Measurements from ENCODE around the gene TRMT112.
A peak's percentile ranks its signal among the peaks of the same experiment; 100 is the strongest.

TRMT112 gene

GRCh38 chr11:64317325-64317960 lies at the start of gene TRMT112:
TSS of gene TRMT112 (minus strand) at chr11:64317559. CDS start at chr11:64317526, 33 bp downstream.
- DNase-seq = peak; percentile 99

DNA sequence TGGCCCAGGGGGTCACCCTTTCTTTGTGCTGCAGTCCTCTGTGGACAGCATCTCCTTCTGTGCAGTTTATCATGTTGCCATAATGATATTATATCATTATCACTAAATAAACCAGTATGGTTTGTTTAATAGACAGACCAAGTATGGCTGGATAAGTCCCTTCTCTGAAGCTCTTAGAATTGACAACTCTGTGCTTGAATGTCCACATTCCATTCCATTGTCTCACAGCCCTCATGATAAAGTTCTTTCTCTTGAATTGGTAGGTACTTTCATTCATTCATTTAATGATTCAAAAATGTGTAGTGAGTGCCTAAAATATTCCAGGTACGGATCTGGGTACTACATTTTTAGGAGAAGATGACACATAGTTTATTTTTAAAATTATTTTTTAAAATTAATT lies 49.4 kb upstream of the TRMT112 start:
- DNase-seq = no peak

- DNase-seq = no peak
Measured at GRCh38 chr11:64364911-64365310, 47.6 kb upstream of the TRMT112 start.

DNA sequence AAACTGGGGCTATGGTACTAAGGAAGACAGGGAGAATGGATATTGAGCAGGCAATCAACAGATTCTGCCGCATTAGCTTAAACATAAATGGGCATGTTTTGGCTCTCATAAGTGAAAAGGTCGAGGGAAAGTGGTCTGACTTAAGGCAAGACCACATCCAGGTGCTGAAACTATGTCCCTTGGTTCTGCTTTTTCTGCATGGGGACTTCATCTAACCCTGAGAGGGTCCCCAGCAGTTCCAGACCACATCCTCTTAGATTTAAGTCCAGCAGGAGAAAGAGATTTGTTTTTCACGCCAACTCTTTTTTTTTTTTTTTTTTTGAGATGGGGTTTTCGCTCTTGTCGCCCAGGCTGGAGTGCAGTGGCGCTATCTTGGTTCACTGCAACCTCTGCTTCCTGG lies 47.1 kb upstream of the TRMT112 start:
- no peak for DNase-seq

- no peak for DNase-seq
Measured at GRCh38 chr11:64362339-64362738, 45.0 kb upstream of the TRMT112 start.

DNA sequence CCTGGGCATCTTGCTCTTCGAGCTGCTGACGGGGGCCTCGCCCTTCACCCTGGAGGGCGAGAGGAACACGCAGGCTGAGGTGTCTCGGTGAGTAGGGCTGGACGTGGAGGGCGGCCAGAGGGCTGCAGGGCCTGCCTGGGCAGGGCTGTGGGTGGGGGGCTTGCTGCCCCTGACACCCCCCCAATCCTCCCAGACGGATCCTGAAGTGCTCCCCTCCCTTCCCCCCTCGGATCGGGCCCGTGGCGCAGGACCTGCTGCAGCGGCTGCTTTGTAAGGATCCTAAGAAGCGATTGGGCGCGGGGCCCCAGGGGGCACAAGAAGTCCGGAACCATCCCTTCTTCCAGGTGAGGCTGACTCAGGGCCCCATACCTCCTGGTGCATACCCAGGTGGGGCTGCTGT lies 44.3 kb upstream of the TRMT112 start:
- DNase-seq = no peak

GRCh38 chr11:64360448-64360921 lies 43.1 kb upstream of the TRMT112 start:
- DNase-seq = no peak

- DNase-seq = peak; percentile 26
Measured at GRCh38 chr11:64359712-64360445, 42.5 kb upstream of the TRMT112 start.

- DNase-seq = peak; percentile 39
Measured at GRCh38 chr11:64358907-64359711, 41.8 kb upstream of the TRMT112 start, which contains the start of gene RPS6KA4. TSS of gene RPS6KA4 (plus strand) at chr11:64359162. CDS start at chr11:64359236, 74 bp downstream.

DNA sequence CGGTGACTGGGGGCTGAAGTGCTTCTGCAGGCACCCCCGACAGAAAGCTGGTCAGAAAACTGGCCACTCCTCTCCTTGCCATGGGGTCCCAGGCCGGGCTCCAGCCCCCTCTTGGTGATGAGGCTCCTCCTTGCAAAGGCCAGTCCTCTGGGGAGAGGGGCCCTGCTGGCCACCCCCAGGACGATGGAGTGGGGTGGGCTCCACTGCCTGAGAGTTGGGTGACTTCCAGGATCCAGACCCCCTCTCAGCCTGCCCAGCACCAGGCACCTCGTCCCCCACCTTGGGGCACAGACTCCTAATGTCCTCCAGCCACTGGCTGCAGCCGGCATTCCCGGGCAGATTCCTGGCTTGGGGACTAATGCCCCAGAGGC lies 41.2 kb upstream of the TRMT112 start:
- DNase-seq = no peak

DNA sequence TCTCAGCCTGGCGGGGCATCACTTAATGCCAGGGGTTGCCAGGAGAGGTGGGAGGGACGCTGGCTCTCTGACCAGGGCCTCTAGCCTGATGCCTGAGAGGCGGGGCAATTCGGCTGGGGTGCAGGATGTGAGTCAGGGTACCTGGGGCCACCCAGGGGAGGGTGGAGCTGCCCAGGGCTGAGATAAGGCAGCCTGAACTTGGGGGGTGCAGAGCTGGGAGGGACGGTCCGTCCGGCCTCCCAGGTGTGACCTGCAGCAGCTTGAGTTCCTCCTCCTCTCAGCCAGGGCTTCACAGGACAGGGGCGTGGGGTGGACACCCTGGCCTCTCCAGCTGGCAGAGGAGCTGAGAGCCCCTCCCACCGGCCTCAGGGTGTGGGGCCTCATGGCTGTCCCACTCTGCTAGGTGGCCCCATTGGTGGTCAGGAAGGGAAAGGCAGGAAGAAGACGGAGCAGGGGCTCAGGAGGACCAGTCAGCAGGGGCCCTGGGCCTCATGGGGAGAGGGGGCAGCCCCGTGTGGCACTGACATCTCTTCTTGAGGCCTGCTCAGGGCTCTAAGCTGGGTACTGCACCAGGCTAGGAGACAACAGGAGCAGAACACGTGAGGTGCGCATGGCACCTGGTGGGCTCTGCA lies 40.7 kb upstream of the TRMT112 start:
- peak; percentile 68 for DNase-seq

- DNase-seq = no peak
Measured at GRCh38 chr11:64357446-64357845, 40.1 kb upstream of the TRMT112 start.

GRCh38 chr11:64356498-64357411 lies 39.4 kb upstream of the TRMT112 start:
- peak; percentile 58 for DNase-seq

DNA sequence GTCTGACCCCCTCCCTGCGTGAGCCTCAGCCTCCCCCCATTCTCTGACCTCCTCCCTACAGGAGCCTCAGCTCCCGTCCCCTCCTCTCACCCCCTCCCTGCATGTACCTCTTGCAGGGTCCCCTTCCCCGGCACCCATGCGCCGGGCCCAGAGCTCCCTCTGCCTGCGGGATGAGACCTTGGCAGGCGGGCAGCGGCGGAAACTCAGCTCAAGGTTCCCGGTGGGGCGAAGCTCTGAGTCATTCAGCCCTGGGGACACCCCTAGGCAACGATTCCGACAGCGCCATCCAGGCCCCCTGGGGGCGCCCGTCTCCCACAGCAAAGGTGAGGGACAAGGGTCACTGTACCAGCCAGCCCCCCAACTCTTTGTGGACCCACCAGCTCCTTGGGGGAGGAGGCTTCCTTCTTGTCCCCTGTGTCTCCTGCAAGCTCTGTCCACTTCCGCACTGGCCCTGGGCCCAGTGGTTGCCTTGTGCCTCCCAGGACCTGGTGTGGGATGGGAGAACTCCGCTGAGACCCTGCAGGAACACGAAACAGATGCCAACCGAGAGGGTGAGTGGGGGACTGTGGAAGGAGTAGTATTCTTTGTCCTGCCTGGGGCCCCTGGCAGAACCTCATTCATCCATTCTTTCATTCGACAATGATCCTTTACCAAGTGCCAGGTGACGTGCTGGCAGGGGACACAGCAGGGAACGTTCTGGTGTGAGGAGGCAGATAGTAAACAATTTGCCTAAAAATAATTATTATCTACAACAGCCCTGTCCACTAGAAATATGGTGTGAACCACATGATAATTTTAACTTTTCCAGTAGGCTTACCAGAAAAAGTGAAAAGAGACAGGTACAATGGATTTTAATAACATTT lies 38.0 kb upstream of the TRMT112 start:
- peak; percentile 37 for DNase-seq

DNA sequence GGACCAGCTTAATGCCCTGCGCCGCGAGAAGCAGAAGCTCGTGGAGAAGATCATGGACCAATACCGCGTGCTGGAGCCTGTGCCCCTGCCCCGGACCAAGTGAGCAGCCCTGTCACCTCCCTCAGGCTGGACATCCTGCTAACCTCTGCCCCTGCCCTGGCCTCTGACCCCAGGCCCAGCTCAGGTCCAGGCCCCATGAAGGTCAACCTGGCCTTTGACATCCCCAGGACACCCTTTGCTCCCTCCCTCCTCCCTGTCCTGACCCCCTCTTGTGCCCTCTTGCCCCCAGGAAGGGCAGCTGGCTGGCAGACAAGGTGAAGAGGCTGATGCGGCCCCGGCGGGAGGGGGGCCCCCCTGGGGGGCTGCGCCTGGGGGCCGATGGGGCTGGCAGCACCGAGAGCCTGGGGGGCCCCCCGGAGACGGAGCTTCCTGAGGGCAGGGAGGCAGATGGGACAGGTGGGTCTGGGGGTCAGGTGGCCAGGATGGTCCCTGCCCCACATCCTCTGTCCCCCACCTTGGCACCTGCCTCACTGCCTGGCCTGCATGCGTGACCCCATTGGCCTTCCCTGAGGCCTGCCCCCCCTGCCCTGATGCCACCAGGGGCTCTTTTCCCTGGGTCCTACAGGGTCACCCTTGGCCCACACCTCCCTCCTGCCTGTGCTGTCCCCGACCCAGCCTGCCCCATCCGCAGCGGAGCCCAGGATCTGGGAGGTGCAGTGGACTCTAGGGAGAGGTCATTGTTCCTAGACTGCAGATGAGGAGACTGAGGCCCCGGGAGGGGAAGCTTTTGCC lies 36.6 kb upstream of the TRMT112 start:
- DNase-seq = no peak

DNA sequence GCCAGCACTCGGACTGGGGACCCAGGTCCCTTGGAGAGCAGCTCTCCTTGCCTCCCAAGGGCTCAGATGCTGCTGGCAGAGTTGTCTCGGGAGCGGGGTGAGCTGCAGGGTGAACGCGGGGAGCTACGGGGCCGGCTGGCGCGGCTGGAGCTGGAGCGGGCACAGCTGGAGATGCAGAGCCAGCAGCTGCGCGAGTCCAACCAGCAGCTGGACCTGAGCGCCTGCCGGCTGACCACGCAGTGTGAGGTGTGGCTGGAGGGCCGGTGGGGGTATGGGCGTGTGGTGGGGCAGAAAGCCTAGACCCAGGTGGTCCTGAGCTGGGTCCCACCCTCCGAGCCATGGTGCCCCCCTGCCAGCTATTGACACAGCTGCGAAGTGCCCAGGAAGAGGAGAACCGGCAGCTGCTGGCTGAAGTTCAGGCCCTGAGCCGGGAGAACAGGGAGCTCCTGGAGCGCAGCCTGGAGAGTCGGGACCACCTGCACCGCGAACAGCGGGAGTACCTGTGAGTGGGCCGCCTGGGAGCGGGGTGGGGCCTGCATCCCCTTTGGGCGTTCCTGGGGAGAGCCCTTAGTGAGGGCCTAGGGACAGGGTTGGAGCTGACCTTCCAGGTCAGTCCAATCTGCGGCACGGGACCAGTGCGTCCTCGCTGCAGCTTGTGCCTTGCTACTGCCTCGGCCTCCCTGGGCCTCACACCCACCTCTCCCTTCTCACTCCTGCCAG lies 35.8 kb upstream of the TRMT112 start:
- DNase-seq = no peak

GRCh38 chr11:64352099-64352994 lies 35.0 kb upstream of the TRMT112 start:
- no peak for DNase-seq

- DNase-seq = no peak
Measured at GRCh38 chr11:64351136-64351631, 33.8 kb upstream of the TRMT112 start.
